Measurements from ENCODE around the gene SIRT7. TPM values are rescaled to one million over a fixed set of nuclear protein-coding genes. Genes with fewer than 3 reads are reported as not detected.
A peak's percentile ranks its signal among the peaks of the same experiment; 100 is the strongest.

Gene SIRT7
- total and polyA plus RNA-seq, 8 donors: 11.6 to 37.9 (median 13.2) TPM

DNA sequence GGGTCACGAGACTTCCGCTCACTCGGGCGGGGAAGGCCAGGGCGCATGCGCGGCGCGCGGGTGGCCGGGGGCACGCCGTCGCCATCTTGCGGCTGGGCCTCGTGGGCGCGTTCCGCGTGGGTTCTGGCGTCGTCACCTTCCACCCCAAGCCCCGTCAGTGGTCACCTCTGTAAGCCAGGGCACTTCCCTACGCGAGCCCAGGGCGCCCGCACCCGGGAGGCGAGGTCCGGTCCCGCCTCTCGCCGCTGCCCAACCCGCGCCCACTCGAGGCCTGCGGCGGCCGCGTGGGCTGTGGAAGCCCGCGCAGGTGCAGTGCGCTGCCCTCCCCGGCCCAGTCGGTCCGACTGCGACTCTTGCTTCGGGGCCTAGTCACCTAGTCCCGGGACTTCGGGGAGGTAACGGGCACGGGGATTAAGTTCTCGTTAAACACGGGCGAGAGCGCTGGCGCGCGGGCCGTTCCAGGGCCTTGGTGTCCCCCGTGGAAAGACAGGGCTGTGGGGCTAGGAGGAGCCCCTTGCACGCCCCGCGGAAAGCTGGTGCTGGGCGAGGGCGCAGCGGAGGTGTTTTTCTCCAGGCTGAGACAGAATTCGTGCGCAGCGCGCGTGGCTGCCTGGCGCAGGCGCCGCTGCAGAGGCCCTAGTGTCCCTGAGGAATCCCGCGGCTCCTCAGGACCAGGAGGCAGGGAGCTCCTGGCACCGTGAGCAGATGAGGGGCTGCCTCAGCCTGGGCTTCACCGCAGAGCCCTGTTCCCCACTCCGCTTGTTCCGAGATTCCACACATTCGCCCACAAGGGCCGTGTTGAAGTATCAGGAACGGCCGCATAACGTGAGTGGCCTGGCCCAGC is 46.4 kb downstream of the SIRT7 start:
- peak; percentile 67 for ATAC-seq
- Histone ChIP-seq H3K4me1 (peaks cover 15 to 54% of the 10 kb centered on the region in 2 donors), H3K27me3 (no peaks in the 10 kb centered on the region), H3K27ac (peak overlapping the region; percentile 97 to 98), H3K4me3 (peak overlapping the region; percentile 90 to 97), H3K9me3 (no peaks in the 10 kb centered on the region), H3K36me3 (peaks cover 4 to 36% of the 10 kb centered on the region in 2 donors)
- intact Hi-C loops (cut with DNase I): no loop called here
- TF ChIP-seq, protein P1, sequence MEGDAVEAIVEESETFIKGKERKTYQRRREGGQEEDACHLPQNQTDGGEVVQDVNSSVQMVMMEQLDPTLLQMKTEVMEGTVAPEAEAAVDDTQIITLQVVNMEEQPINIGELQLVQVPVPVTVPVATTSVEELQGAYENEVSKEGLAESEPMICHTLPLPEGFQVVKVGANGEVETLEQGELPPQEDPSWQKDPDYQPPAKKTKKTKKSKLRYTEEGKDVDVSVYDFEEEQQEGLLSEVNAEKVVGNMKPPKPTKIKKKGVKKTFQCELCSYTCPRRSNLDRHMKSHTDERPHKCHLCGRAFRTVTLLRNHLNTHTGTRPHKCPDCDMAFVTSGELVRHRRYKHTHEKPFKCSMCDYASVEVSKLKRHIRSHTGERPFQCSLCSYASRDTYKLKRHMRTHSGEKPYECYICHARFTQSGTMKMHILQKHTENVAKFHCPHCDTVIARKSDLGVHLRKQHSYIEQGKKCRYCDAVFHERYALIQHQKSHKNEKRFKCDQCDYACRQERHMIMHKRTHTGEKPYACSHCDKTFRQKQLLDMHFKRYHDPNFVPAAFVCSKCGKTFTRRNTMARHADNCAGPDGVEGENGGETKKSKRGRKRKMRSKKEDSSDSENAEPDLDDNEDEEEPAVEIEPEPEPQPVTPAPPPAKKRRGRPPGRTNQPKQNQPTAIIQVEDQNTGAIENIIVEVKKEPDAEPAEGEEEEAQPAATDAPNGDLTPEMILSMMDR (IDR thresholded peaks at IDR 0.05): no peak
- DNase-seq: peak; percentile 86 to 98 (median 94)

DNA sequence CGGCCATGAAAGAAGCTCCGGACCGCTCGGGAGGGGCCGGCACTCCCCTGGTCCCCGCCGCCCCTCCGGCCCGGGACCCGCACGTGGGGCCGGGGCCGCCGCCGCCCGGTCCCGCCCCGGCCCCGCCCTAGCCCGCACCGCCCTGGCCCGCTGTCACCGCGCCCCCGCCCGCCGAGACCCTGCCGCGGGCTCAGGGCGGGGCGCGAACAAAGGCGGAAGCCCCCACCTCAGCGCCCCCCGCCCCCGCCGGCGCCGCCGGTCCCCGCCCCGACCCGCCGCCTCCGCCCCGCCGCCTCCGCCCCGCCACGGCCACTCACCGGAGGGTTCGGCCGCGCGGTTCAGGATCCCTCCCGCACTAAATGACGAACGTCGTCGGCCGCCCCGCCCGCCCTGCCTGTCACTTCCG is 47.0 kb downstream of the SIRT7 start, which contains the start of gene ARHGDIA:
ARHGDIA (minus strand) TSS at position 357 of the 406 bp plus-strand sequence. CDS start 1,407 bp downstream, outside the sequence.
- intact Hi-C loops (cut with DNase I): no loop called here
- TF ChIP-seq, protein P1 (IDR thresholded peaks at IDR 0.05): no peak
- H3K36me3 ChIP-seq: peaks cover 4 to 39% of the 10 kb centered on the region in 2 donors
- H3K27me3 ChIP-seq: no peaks in the 10 kb centered on the region
- H3K9me3 ChIP-seq: no peaks in the 10 kb centered on the region
- H3K4me1 ChIP-seq: peaks cover 15 to 60% of the 10 kb centered on the region in 2 donors
- DNase-seq: no peak
- peak within 1 kb of the TSS; percentile 97 to 98 for H3K27ac ChIP-seq
- no peak for ATAC-seq
- H3K4me3 ChIP-seq: peak within 1 kb of the TSS; percentile 90 to 97

DNA sequence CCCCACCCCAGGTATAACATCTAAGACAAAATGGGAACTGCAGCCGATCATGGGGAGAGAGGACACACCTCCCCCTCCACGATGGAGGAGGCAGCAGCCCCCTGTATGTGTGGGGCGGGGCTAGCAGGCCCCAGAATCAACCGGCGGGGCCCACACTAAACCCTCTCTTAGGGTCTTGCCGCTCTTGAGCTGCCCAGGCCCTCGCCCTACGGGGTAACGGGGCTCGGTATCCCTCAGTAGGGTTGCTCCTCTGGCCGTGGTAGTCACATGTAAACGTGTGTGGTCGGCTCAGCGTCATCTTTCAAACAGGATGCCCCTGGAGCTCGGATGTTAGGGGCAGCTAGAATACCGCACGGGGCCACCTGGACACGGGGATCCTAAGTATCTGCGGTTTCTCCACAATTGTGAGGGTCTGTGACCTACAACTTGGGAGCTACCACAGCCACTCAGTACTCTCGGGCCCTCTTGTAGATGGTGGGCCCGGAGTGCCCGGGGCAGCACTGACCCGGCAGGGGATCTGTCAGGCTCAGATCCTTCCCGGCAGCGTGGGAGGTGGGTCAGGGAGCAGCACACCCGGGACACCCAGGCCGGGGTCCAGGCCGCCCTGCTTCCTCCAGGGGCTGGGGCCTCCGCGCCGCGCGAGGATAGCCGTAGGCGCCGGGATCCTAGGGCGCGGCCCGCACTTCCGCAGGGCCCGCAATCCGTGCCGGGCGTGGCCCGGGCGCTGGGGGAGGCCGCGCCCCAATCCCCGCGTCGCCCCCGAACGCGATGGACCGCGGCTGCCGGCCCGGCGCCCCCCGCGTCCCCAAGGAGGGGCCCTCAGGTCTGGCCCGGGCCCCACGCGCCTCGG is 47.6 kb downstream of the SIRT7 start:
- Histone ChIP-seq H3K27ac (peak overlapping the region; percentile 97 to 98), H3K4me1 (peaks cover 18 to 66% of the 10 kb centered on the region in 2 donors), H3K27me3 (no peaks in the 10 kb centered on the region), H3K4me3 (peak overlapping the region; percentile 69 to 97), H3K9me3 (no peaks in the 10 kb centered on the region), H3K36me3 (peaks cover 4 to 45% of the 10 kb centered on the region in 2 donors)
- TF ChIP-seq, protein P1 (IDR thresholded peaks at IDR 0.05): no peak
- peak in 2 of 4 donors; percentile 43 to 88 for DNase-seq
- peak; percentile 8 for ATAC-seq
- intact Hi-C loops (cut with DNase I): no loop called here

DNA sequence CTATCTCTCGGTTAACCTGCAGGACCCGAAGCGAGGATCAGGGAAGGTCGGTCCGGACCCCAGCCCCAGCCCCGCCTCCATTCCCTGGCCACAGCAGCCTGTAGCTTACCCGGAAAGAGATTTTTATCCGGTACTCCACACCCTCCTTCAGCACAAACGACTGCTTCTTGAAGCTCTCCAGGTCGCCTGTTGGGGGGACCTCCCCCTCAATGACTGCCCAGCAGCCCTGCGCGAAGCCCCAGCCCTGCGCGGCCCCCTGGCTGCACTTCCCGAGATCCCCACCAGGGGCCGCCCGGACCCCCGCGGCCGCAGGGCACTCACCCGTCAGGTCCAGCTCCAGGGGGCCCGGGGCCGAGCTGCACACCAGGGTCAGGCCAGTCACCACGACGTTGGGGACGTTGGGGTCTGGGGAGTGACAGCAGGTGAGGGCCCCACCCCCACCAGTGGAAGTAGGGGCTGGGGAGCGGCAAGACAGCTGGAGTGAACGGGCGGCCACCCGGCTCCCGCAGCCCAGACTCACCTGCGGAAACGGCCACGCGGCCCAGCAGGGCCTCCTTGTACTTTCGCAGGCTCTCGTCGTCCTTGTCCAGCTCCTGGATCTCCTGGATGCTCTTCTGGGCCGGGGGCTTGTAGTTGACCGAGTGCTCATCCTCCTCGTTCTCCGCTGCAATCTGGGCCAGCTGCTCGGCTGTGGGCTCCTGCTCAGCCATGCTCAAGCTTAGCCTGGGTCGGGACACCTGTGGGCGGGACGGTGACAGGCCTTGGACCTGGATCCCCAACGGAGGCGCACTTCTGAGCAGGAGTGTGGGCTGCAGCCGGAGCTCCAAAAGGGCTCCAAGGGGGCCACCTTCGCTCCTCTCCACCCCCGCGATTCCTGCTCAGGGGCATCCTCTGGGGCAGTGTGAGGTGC is 48.5 kb downstream of the SIRT7 start:
- peak; percentile 17 for ATAC-seq
- TF ChIP-seq, protein P1 (IDR thresholded peaks at IDR 0.05): peak; percentile 81 to 91

More for the DNA sequence above, 48.5 kb downstream of the SIRT7 start:
- Histone ChIP-seq H3K27ac (peak overlapping the region; percentile 97 to 98), H3K4me3 (peak overlapping the region; percentile 69 to 97), H3K9me3 (no peaks in the 10 kb centered on the region), H3K36me3 (peaks cover 4 to 47% of the 10 kb centered on the region in 2 donors), H3K4me1 (peaks cover 18 to 75% of the 10 kb centered on the region in 2 donors), H3K27me3 (no peaks in the 10 kb centered on the region)
- peak in 2 of 4 donors; percentile 38 to 52 for DNase-seq
- intact Hi-C loops (cut with DNase I): no loop called here

All from left lung (tissue), 10 donors.